COLO668 (cell line): ENCODE results near the gene SMIM8.

Experiments used
- DNase-seq: peaks from one replicate; lab custom pipeline; 2025; ENCODE audit not compliant: unreplicated experiment; lab: John Stamatoyannopoulos, UW

SMIM8 gene

DNA sequence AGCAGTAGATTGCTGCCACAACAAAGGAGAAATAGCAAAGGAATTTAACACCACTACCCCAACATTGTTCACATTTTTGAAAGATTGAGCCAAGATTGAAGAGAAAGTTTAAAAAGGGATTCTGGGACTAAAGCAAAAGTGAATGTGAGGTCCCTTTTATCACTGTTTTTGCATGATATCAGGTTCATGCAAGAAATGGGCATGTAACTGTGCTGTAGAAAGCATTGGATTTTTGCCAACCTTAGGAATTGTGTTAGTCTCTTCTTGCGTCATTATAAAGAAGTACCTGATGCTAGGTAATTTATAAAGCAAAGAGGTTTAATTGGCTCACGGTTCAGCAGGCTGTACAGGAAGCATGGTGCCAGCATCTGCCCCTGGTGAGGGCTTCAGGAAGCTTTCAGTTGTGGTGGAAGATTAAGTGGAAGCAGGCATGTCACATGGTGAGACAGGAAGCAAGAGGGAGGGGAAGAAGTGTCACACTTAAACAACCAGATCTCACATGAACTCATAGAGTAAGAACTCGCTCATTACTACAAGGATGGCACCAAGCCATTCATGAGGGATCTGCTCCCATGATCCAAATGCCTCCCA is 11.3 kb downstream of the SMIM8 start:
- DNase-seq, result no peak

DNA sequence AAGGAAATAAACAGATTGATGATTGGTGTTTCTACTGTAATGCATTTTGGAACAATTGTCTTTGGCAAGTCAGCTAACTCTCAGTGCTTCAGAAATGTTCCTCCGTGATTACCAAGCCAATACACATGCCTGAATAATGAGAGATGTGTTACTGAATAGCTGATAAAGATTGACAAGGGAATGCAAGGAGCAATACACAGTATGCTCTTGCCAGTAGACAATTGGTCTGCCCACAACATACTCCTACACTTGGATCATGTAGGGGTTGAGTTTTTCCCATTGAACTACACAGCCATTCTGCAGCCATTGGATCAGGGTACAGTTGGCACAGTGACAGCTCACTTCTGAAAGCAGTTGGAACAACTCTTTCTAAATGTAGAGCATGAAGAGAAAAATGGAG is 12.3 kb downstream of the SMIM8 start:
- DNase-seq, result no peak

DNA sequence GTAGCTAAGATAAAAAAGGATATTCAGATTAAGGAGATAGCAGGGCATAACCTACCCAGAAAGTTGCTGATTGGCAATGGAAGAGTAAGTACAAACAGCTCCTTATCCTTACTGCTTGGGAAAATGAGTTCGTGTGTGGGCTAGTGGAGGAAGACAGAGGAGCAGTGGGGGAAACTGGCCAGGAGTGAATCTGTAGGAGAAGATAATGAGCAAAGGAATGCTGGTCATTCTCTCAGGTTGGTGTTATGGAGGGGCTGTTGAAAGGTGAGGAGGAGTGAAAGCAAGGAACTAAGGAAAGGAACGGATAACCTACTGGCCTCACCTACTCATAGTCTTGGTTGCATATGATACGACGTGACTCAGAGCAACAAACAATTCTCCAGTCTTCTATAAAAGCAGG is 14.0 kb downstream of the SMIM8 start:
- DNase-seq, result no peak

DNA sequence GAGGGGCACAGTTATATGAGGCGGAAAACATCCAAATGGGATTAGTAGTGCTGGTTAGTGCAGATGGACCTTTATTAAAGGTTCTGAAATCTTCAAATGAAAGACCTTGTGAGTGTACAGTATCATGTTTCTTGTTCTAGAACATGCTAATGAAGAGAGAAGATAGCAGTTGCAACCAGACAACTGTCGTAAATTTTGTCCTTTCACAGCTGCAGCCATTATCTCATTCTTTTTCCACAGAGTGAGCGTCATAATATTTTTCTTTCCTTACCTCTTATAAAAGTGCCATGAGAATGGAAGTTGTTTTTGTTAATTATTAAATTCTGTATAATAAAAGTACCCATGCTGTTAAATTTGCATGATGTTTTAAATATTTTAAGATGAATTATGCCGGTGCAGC is 17.8 kb downstream of the SMIM8 start:
- DNase-seq, result no peak

- DNase-seq, result no peak
Observed at GRCh38 chr6:87341158-87341557, 18.8 kb downstream of the SMIM8 start.

DNA sequence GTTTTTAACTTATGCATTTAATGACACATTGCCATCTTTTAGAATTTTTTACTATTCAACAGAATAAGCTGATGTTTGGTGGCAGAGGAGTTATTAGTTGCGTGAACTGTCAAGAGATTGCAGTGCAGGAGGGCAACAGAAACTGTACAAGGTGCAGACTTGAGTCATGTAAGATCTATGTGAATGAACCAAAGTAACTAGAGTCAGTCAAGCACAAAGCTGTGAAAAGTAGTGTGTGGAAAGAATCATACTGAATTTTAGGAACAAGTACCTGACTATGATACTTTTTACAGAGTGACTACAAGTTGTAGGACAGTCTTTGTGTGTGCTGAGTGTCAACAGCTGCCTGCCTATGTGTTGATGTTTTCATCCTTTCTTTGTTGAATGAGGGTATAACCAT is 19.5 kb downstream of the SMIM8 start:
- no peak for DNase-seq

DNA sequence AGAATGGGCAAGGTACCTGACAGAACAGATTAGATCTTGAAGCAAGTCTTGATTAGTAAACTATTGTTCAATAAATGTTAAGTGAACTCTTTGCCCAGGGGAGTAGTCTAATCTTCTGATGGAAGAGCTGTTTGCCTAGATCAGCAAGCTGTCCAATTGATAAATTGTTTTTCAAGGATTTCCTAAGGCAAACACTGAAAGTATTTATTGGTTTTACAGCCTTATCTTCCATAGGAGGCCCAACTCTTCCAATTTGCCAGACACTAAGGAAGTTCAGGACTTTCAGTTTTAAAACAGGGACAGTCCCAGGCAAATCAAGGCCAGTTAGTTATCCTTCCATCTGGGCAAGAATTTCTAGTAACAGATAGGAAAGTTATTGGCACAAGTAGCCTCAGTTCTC is 20.4 kb downstream of the SMIM8 start:
- DNase-seq, result no peak

DNA sequence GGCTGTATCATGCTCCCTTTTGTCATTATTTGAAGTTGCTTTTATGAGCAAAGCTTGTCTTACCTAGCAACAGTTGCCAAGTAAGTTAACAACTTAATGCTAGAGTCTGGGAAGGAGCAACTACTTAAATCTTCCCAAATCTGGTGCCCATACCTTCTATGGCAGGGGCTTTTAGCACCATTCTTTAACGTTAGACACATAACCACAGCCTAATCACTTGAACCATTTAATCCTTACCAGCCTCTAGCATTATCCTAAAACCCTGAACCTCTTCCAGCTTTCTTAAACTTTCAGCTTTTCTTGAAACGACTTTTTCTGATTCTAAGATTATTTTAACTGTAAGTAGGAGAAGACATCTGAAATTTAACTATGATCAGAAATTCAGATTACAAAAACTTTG is 22.3 kb downstream of the SMIM8 start, which contains the start of gene C6orf163:
C6orf163 (plus strand) TSS at position 83 of the 400 bp plus-strand sequence; CDS start at position 370, 287 bp downstream.
- DNase-seq, result no peak

DNA sequence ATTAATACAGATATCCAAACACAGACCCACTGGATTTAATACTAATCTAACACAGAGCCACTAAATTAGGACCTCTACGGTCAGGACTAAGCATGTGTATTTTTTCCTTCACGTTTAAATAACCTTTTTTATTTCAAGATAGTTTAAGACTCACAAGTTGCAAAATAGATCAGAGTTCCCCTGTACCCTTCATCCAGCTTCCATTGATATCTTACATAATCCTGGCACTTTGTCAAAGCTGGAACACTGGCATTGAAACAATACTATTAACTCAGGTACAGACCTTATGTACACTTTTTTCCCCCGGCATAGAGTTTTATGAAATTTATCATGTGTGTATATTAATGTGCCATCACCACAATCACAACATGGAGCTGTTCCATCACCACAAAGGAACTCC is 24.3 kb downstream of the SMIM8 start:
- DNase-seq, result no peak

- DNase-seq, result no peak
Observed at GRCh38 chr6:87349896-87350295, 27.5 kb downstream of the SMIM8 start.

GRCh38 chr6:87350516-87350915 is 28.1 kb downstream of the SMIM8 start:
- no peak for DNase-seq

DNA sequence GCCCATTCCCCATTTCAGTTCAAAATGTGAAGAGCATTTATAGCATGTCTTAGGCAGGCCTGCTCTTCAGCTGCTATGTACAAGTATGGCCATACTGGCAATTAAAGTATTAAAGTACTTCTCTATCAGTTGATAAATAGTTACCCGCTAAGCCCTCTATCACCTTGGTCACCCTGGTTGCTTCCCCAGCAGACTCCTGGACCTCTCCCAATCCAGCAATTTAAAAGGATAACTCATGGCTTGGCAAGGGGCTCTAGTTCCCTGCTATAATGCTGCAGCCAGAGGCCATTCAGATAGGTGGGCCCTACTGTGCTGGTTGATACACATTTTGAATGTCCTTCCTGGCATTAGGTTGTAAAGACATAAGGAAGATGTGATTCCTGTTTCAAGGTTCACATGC is 29.2 kb downstream of the SMIM8 start:
- no peak for DNase-seq

- no peak for DNase-seq
Observed at GRCh38 chr6:87356181-87356580, 33.8 kb downstream of the SMIM8 start.

DNA sequence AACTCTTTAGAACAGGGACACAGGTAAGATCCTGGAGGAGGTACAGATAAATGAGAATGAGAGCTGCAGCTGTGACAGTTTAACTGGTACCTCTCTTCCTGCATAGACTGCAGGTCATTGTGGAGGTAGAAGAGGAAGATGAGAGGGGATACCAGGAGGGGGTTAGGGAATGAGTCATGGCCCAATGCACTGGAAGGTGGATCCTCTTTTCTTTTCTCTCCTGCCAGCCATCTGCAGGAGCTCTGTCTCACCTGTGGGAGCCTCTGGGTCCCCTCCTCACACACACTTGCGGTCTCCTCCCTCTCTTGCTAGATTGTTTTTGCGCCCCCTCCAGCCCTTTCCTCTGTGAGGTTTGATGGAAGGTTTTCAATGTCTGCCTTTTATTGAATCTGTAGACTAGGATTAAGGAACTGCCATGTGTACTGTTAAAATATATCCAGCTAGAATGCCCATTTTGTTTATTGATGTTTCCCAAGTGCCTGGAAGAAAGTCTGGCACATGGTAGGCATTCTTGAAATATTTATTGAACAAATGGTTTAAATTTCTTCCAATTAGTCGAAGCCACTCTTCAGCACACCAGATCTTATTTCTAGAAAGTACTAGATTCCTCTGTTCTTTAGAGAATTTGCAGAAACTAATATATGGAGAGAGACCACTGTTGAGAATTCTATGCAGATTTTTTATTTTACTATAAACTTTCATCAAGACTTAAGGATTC is 35.2 kb downstream of the SMIM8 start:
- no peak for DNase-seq

DNA sequence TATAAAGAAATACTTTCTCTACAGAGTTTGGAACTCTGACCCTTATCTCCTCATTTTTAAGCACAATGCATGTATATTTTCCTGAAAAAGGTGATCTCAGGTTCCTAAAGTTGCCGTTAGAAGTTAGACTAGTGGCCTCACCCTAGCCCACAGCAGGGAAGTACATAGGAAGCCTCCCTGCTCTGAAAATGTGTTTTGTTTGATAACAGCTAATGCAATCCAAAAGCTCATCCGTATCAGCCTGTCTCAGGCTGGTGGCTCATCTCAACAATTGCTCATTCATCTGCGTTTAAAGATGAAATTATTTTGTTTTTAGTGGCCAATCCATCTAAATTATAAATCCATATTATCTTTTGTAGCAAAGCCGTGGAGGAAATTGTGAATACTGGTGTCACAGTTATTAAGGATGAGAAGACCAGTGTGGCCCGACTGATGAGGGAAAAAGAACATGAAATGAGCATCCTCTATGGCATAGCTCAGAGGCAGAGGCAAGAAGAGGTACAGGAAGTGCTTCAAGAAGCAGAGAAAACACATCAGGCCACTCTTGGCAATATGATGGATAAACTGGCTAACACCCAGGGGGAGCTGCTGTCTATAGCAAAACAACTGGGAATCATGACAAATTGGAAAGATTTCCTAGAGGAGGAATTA is 42.3 kb downstream of the SMIM8 start:
- no peak for DNase-seq

DNA sequence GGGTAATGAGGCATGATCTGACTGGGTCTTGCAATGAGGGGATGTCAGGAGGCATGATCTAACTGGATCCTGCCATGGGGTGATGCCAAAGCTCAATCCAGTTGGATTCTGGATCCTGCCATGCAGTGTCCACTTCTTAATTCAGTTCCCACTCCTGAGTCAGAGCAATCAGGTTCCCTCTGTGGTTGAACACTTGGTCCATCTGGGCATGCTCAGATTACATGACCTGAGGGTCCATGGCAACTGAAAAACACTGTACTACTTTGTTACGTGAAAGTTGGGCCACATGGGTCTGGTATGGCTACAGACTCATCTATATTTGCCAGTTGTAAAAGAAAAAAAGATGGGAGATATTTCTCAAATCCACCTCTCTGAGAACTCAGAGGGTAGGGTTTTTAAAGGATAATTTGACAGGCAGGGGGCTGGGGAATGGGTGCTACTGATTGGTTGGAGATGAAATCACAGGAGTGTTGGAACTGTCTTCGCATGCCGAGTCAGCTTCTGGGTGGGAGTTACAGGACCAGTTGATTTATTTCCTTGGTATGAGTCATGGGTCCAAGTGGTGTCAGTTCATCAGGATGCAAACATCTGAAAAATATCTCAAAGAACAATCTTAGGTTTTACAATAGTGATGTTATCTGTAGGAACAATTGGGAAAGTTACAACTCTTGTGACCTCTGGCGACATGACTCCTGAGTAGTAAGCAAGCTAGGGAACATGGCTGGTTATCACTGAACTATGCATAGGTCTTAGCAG is 43.9 kb downstream of the SMIM8 start:
- DNase-seq, result no peak

GRCh38 chr6:87366899-87367298 is 44.5 kb downstream of the SMIM8 start:
- DNase-seq, result no peak

- DNase-seq, result no peak
Observed at GRCh38 chr6:87373377-87373776, 51.0 kb downstream of the SMIM8 start.

DNA sequence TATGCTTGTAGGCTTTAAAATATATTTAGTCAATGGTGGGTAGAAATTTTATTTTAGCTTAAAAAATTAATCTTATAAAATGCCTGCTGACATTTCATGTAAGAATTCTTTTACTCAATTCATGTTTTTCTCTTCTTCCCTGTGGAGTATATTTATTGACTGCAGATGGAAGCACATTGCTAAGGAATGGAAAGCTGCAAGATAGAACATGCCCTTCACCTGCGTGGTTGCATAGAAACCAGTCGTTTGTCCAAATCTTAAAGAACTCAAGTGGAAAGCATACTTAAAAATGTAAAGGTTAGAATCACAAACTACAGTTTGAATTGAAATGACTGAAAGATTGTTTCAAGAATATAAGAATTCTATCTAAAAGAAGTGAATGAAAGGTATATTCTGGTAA is 52.9 kb downstream of the SMIM8 start:
- no peak for DNase-seq

- no peak for DNase-seq
Observed at GRCh38 chr6:87376643-87377042, 54.3 kb downstream of the SMIM8 start.

DNA sequence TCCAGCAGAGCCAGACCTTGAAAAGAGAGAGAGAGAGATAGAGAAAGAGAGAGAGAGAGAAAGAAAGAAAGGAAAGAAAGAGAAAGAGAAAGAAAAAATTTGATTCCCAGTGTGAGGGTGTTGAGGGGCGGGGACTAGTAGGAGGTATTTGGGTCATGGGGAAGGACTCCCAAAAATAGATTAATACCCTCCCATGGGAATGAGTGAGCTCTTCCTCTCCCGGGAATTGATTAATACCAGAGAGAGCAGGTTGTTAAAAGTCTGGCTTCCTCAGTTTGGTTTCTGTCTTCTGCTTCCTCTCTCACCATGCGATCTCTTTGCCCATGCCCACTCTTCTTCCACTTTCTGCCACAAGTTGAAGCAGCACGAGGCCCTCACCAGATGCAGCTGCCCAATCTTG is 56.6 kb downstream of the SMIM8 start:
- no peak for DNase-seq

DNA sequence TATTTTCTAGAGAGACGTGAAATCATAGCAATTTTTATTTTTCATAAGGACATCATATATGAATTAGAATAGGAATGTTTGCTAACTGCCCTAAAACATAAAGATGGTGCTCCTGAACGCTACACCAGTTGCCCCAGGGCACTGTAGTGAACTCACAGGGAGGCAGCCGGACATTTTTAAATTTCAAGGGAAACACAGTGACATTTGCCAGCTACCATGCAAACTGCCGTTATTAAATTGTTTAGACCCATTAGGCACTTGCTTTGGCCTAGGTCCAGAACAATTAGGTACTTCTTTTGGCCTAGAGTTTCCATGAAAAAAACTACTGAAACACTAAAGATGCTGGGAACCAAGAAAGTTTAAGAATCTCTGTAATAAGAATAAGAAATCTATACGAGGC is 60.5 kb downstream of the SMIM8 start:
- DNase-seq, result no peak
